GM23338 (cell line): ENCODE results near the gene SDR42E1. TPM values are rescaled to one million over a fixed set of nuclear protein-coding genes. Genes with fewer than 3 reads are reported as not detected.
A peak's percentile ranks its signal among the peaks of the same experiment; 100 is the strongest.

Experiments used
- ATAC-seq: fragments of 200-7000 bp; cut with Tn5 transposase; 3 replicates; pipeline ENCODE4 v1.9.1; 2020
- DNase-seq: peaks from one replicate; pipeline ENCODE4 v3.0.0-alpha.2; 2015; ENCODE audit warnings: low spot score
- H2AFZ ChIP-seq: fragments of 200-600 bp; sonication (generic); 2 replicates; pipeline ENCODE4 v1.8.0; 2016; ENCODE audit warnings: antibody characterized with exemption, mild to moderate bottlenecking, moderate library complexity
- H3F3A ChIP-seq: fragments of 200-600 bp; sonication (generic); replicated peaks from 2 replicates; pipeline ENCODE4 v1.8.0; 2017; ENCODE audit warnings: antibody characterized with exemption, mixed run types, low read depth
- H3K27ac ChIP-seq: fragments of 200-600 bp; sonication (generic); 2 replicates; pipeline ENCODE4 v1.6.1; 2016; ENCODE audit warnings: low read depth
- H3K27me3 ChIP-seq: fragments of 200-600 bp; sonication (generic); 2 replicates; pipeline ENCODE4 v1.8.0; 2016; ENCODE audit warnings: mild to moderate bottlenecking, mixed run types, moderate library complexity; ENCODE audit not compliant: insufficient read depth
- H3K36me3 ChIP-seq: fragments of 200-600 bp; sonication (generic); 2 replicates; pipeline ENCODE4 v1.8.0; 2016; ENCODE audit warnings: mild to moderate bottlenecking; ENCODE audit not compliant: insufficient read depth
- H3K4me1 ChIP-seq: fragments of 200-600 bp; sonication (generic); 2 replicates; pipeline ENCODE4 v1.8.0; 2016; ENCODE audit warnings: mild to moderate bottlenecking, moderate library complexity; ENCODE audit not compliant: insufficient read depth
- H3K4me2 ChIP-seq: fragments of 200-600 bp; sonication (generic); 2 replicates; pipeline ENCODE4 v1.7.1; 2017; ENCODE audit warnings: mixed run types
- H3K4me3 ChIP-seq: fragments of 200-600 bp; sonication (generic); 2 replicates; pipeline ENCODE4 v1.6.1; 2016; ENCODE audit warnings: mixed run types
- H3K79me2 ChIP-seq: fragments of 200-600 bp; sonication (generic); replicated peaks from 2 replicates; pipeline ENCODE4 v1.8.0; 2017; ENCODE audit warnings: mild to moderate bottlenecking; ENCODE audit not compliant: insufficient read depth
- H3K9me2 ChIP-seq: fragments of 200-600 bp; sonication (generic); 2 replicates; pipeline ENCODE4 v1.8.0; 2017; ENCODE audit not compliant: insufficient read depth
- H4K20me1 ChIP-seq: fragments of 200-600 bp; sonication (generic); replicated peaks from 2 replicates; pipeline ENCODE4 v1.8.0; 2017; ENCODE audit warnings: mild to moderate bottlenecking; ENCODE audit not compliant: insufficient read depth
- H3K27ac Mint-ChIP-seq: 2 replicates; pipeline ENCODE4 v1.8.0; 2020; ENCODE audit warnings: inconsistent platforms, mild to moderate bottlenecking, moderate library complexity, mixed read lengths
- H3K27me3 Mint-ChIP-seq: 3 replicates; pipeline ENCODE4 v1.8.0; 2022; ENCODE audit warnings: low read depth, mild to moderate bottlenecking, moderate library complexity, mixed read lengths, inconsistent platforms; ENCODE audit not compliant: insufficient read depth, poor library complexity
- H3K36me3 Mint-ChIP-seq: 3 replicates; pipeline ENCODE4 v1.8.0; 2021; ENCODE audit warnings: low read depth, mild to moderate bottlenecking, inconsistent platforms, moderate library complexity, mixed read lengths
- H3K4me1 Mint-ChIP-seq: 3 replicates; pipeline ENCODE4 v1.8.0; 2020; ENCODE audit warnings: mild to moderate bottlenecking, inconsistent platforms, mixed read lengths
- H3K4me3 Mint-ChIP-seq: 3 replicates; pipeline ENCODE4 v1.8.0; 2021; ENCODE audit warnings: moderate library complexity, mild to moderate bottlenecking, inconsistent platforms, mixed read lengths
- H3K9me3 Mint-ChIP-seq: 3 replicates; pipeline ENCODE4 v1.8.0; 2020; ENCODE audit warnings: moderate library complexity, mild to moderate bottlenecking, inconsistent platforms, mixed read lengths
- CREB1 ChIP-seq: fragments of 250-450 bp; sonication (Bioruptor Pico); IDR thresholded peaks from 2 replicates; pipeline ENCODE4 v1.5.0; 2020; ENCODE audit warnings: low read depth, mild to moderate bottlenecking, moderate library complexity
- EZH2 ChIP-seq: fragments of 200-600 bp; sonication (generic); IDR thresholded peaks from one replicate; pipeline ENCODE4 v1.8.0; 2017; ENCODE audit warnings: antibody characterized with exemption, mild to moderate bottlenecking, low read depth; ENCODE audit not compliant: unreplicated experiment
- POLR2AphosphoS5 ChIP-seq: IDR thresholded peaks from 2 replicates; pipeline ENCODE4 v1.6.1; 2016; ENCODE audit warnings: antibody characterized with exemption, low read depth
- STAT1 ChIP-seq: IDR thresholded peaks from one replicate; pipeline ENCODE4 v1.6.1; 2016; ENCODE audit warnings: antibody characterized with exemption; ENCODE audit not compliant: unreplicated experiment
- ZNF114 ChIP-seq: fragments of 250-450 bp; sonication (Bioruptor Pico); IDR thresholded peaks from 2 replicates; pipeline ENCODE4 v1.5.0; 2020; ENCODE audit warnings: mild to moderate bottlenecking, moderate library complexity
- ZNF331 ChIP-seq: fragments of 250-450 bp; sonication (Bioruptor Pico); IDR thresholded peaks from 2 replicates; pipeline ENCODE4 v1.5.0; 2020; ENCODE audit warnings: low read depth, mild to moderate bottlenecking, moderate library complexity
- ZNF462 ChIP-seq: fragments of 250-450 bp; sonication (Bioruptor Pico); IDR thresholded peaks from 2 replicates; pipeline ENCODE4 v1.5.0; 2020; ENCODE audit warnings: mild to moderate bottlenecking, moderate library complexity
- polyA plus RNA-seq: library from polyadenylated mRNA; unstranded; fragments of >200 nt; fragmentation: Nextera tagmentation; extraction: Ambion mirVana; gene quantifications from 2 replicates; pipeline ENCODE4 v1.2.1, GENCODE V29; 2016
- total RNA-seq: library from RNA; depleted of rRNA; stranded (reverse); fragments of >200 nt; shearing (Covaris generic); gene quantifications from 2 replicates; pipeline ENCODE4 v1.2.3, GENCODE V29; 2014
- TF ChIP-seq, protein P1 (sequence below), 2 experiments: fragments of 200-600 bp in 1 of 2; sonication (generic) in 1 of 2; conservative IDR thresholded peaks; 2 replicates each; pipeline versions ENCODE4 v1.5.1 to v1.6.1; 2016 to 2017; ENCODE audit warnings: antibody characterized with exemption in 2 of 2, low read depth in 2 of 2, mild to moderate bottlenecking in 2 of 2, moderate library complexity in 1 of 2

The SDR42E1 gene
- total and polyA plus RNA-seq, 2 experiments from 2014 or later = 0.03 TPM; not detected in 1

- no peaks in the 10 kb centered on the region for H3K36me3 Mint-ChIP-seq
- Histone ChIP-seq H3K4me3 (no peak overlapping the region), H3K4me1 (peaks cover 43% of the 10 kb centered on the region), H3K9me2 (no peaks in the 10 kb centered on the region), H3K27me3 (no peaks in the 10 kb centered on the region), H3K27ac (no peak overlapping the region), H3K36me3 (no peaks in the 10 kb centered on the region), H4K20me1 (no peaks in the 10 kb centered on the region), H3F3A (no peaks in the 10 kb centered on the region), H3K79me2 (no peaks in the 10 kb centered on the region), H3K4me2 (no peak overlapping the region), H2AFZ (no peak overlapping the region)
- DNase-seq (peak; percentile 52), ATAC-seq (peak; percentile 14)
- no peak for TF ChIP-seq STAT1
- TF ChIP-seq, protein P1, sequence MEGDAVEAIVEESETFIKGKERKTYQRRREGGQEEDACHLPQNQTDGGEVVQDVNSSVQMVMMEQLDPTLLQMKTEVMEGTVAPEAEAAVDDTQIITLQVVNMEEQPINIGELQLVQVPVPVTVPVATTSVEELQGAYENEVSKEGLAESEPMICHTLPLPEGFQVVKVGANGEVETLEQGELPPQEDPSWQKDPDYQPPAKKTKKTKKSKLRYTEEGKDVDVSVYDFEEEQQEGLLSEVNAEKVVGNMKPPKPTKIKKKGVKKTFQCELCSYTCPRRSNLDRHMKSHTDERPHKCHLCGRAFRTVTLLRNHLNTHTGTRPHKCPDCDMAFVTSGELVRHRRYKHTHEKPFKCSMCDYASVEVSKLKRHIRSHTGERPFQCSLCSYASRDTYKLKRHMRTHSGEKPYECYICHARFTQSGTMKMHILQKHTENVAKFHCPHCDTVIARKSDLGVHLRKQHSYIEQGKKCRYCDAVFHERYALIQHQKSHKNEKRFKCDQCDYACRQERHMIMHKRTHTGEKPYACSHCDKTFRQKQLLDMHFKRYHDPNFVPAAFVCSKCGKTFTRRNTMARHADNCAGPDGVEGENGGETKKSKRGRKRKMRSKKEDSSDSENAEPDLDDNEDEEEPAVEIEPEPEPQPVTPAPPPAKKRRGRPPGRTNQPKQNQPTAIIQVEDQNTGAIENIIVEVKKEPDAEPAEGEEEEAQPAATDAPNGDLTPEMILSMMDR (conservative IDR thresholded peaks at IDR 0.05; ENCODE audit: low read depth in 2 of 2) = peak; percentile 60 to 76
- H3K9me3 Mint-ChIP-seq = no peaks in the 10 kb centered on the region
- peaks cover 60% of the 10 kb centered on the region for H3K4me1 Mint-ChIP-seq
- no peak overlapping the region for H3K4me3 Mint-ChIP-seq
- H3K27me3 Mint-ChIP-seq = peaks cover 9% of the 10 kb centered on the region
- H3K27ac Mint-ChIP-seq = no peak overlapping the region
These were observed 70.3 kb downstream of the SDR42E1 start for GRCh38 chr16:81940781-81941560.

GRCh38 chr16:81939164-81940056 lies 71.9 kb downstream of the SDR42E1 start:
- Mint-ChIP-seq H3K9me3 (no peaks in the 10 kb centered on the region), H3K4me1 (peaks cover 53% of the 10 kb centered on the region)
- peak; percentile 73 for ATAC-seq
- peak; percentile 65; the same call in 1 of the 2 replicates for TF ChIP-seq ZNF462 (CRISPR knock-in tag)
- TF ChIP-seq CREB1 (CRISPR knock-in tag) = no peak
- TF ChIP-seq, protein P1 (conservative IDR thresholded peaks at IDR 0.05; ENCODE audit: low read depth in 2 of 2) = peak; percentile 44 to 45
- no peak for TF ChIP-seq EZH2
- TF ChIP-seq STAT1 = no peak
- no peak for TF ChIP-seq POLR2AphosphoS5
- TF ChIP-seq ZNF331 = no peak
- no peak for TF ChIP-seq ZNF114

More at GRCh38 chr16:81939164-81940056, 71.9 kb downstream of the SDR42E1 start:
- Histone ChIP-seq H3K4me2 (peak overlapping the region; percentile 53; the same call in 1 of the 2 replicates), H3K27ac (no peak overlapping the region), H3K27me3 (no peaks in the 10 kb centered on the region), H3K4me3 (no peak overlapping the region), H3F3A (no peaks in the 10 kb centered on the region), H3K79me2 (no peaks in the 10 kb centered on the region), H3K36me3 (no peaks in the 10 kb centered on the region), H3K4me1 (peaks cover 39% of the 10 kb centered on the region), H2AFZ (no peak overlapping the region), H3K9me2 (no peaks in the 10 kb centered on the region), H4K20me1 (no peaks in the 10 kb centered on the region)
- peak overlapping the region; percentile 87 for H3K27ac Mint-ChIP-seq
- DNase-seq = peak; percentile 77
- no peaks in the 10 kb centered on the region for H3K36me3 Mint-ChIP-seq
- no peak overlapping the region; the same call in 2 of the 3 replicates for H3K4me3 Mint-ChIP-seq
- H3K27me3 Mint-ChIP-seq = peaks cover 9% of the 10 kb centered on the region
